Measurements from ENCODE around the gene XPO6. TPM values are rescaled to one million over a fixed set of nuclear protein-coding genes. Genes with fewer than 3 reads are reported as not detected.

Gene XPO6
- total RNA-seq, 3 donors from 2014 or later, result 97.6 to 138 (median 114) TPM

DNA sequence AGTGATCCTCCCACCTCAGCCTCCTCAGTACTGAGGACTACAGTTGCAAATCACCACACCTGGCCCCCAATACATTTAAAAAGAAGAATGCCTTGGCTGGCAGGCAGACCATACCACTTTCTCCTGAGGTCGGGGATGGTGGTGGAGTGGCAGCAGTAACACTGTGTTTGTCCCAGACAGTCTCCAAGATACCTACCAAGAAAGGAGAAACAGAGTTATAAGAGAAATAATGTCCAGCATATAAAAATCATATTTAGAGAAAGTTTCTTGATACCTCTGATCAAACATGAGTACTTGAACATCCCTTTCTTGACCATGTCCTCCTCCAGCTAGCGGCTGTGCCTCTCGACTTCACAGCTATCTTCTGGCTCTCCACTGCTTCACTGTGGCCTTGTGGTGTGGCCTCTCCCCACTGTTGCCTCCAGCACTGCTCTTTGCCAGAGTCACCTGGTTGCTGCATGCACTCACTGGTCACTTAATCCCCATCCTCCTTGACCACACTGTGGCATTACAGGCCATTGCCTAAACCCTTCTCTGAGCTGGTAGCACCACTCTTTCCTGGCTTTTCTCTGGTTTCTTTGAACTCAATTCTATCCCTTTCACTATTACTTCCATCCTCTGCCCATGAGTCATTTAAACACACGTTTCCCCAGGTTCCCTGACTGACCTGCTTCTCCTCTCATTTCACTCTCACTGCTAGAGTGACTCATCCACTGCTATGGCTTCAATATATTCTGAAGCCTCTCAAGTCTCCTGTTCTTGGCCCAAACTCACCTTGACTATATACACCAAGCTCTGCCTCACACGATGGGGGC, 45.2 kb downstream of the XPO6 start:
- peak; percentile 40 for ATAC-seq

DNA sequence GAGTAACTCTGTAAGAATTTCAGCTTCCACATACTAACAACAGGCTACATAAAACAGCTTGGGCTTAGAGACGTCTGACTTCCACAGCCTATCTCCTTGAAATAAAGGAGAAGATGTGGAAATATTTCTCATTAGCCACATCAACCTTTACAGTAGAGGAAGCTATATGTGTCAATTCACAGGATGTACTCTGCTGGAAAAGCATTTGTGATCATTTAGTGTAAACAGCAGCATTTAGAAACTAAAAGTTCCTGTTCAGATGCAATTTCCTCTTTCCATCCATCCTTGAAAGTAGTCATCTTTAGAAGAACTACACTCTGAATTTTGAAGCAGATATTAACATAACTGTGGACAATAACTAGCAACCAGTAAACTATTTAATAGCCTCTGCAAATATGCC, 46.2 kb downstream of the XPO6 start:
- intact Hi-C loops (cut with DNase I, micrococcal nuclease), result no loop called here
- H3K36me3 ChIP-seq (ENCODE audit: low read depth), result no peaks in the 10 kb centered on the region

More for the DNA sequence above, 45.2 kb downstream of the XPO6 start:
- Histone ChIP-seq H3K9me3 (no peaks in the 10 kb centered on the region), H3K36me3 (ENCODE audit: low read depth) (no peaks in the 10 kb centered on the region), H3K4me1 (ENCODE audit: low read depth) (no peaks in the 10 kb centered on the region), H3K4me3 (no peak overlapping the region)
- no peak for DNase-seq
- intact Hi-C loops (cut with DNase I, micrococcal nuclease), result no loop called here
- TF ChIP-seq, protein P1, sequence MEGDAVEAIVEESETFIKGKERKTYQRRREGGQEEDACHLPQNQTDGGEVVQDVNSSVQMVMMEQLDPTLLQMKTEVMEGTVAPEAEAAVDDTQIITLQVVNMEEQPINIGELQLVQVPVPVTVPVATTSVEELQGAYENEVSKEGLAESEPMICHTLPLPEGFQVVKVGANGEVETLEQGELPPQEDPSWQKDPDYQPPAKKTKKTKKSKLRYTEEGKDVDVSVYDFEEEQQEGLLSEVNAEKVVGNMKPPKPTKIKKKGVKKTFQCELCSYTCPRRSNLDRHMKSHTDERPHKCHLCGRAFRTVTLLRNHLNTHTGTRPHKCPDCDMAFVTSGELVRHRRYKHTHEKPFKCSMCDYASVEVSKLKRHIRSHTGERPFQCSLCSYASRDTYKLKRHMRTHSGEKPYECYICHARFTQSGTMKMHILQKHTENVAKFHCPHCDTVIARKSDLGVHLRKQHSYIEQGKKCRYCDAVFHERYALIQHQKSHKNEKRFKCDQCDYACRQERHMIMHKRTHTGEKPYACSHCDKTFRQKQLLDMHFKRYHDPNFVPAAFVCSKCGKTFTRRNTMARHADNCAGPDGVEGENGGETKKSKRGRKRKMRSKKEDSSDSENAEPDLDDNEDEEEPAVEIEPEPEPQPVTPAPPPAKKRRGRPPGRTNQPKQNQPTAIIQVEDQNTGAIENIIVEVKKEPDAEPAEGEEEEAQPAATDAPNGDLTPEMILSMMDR (IDR thresholded peaks at IDR 0.05), result no peak

DNA sequence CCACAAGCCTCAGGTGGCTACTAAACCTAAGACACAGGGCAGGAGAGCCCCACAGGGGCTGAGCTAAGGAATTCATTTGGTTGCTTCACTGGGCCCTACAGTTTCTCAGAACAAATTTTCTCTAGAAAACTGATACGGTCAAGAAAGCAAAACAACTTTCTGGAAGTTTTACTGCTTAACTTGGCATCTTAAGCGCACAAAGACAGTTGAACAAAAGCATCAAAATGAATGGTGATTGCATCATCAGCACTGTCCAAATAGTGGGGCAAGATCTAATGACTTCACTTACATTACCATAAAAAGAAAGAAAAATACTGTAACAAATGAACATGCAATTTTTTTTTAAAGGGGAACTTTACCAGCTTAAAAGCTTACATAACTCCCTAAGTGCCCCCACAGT, 47.6 kb downstream of the XPO6 start:
- ATAC-seq, result no peak
- Histone ChIP-seq H3K4me3 (no peak overlapping the region), H3K9me3 (no peaks in the 10 kb centered on the region), H3K4me1 (ENCODE audit: low read depth) (no peaks in the 10 kb centered on the region), H3K36me3 (ENCODE audit: low read depth) (no peaks in the 10 kb centered on the region)
- intact Hi-C loops (cut with DNase I, micrococcal nuclease), result no loop called here
- no peak for DNase-seq
- TF ChIP-seq, protein P1 (IDR thresholded peaks at IDR 0.05), result no peak

More for the DNA sequence above, 46.2 kb downstream of the XPO6 start:
- DNase-seq, result no peak
- ATAC-seq, result peak; percentile 14
- TF ChIP-seq, protein P1 (IDR thresholded peaks at IDR 0.05), result no peak
- Histone ChIP-seq H3K9me3 (no peaks in the 10 kb centered on the region), H3K4me3 (no peak overlapping the region), H3K4me1 (ENCODE audit: low read depth) (no peaks in the 10 kb centered on the region)

DNA sequence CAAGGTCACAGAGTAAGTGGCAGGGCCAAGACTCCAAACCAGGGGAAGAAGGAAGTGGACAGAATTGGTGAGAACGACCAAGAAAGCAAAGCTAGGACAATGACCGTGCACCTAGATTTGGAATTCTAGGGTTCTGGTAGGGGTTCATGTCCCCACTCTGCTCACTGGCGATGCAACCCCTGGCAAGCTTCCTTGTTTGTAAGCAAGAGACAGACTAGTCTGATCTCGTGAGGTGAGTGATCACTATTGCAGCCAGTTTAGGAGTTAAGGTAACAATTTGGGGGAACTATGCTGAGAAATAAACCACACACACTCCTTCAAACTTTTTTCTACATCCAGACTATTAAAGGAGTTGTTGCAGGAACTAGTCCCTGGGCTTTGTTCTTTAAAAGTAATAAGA, 48.1 kb downstream of the XPO6 start:
- no peak overlapping the region for H3K4me3 ChIP-seq
- TF ChIP-seq, protein P1 (IDR thresholded peaks at IDR 0.05), result no peak
- DNase-seq, result no peak
- no peaks in the 10 kb centered on the region for H3K36me3 ChIP-seq (ENCODE audit: low read depth)
- no peaks in the 10 kb centered on the region for H3K4me1 ChIP-seq (ENCODE audit: low read depth)
- intact Hi-C loops (cut with DNase I, micrococcal nuclease), result no loop called here
- no peak for ATAC-seq
- no peaks in the 10 kb centered on the region for H3K9me3 ChIP-seq

DNA sequence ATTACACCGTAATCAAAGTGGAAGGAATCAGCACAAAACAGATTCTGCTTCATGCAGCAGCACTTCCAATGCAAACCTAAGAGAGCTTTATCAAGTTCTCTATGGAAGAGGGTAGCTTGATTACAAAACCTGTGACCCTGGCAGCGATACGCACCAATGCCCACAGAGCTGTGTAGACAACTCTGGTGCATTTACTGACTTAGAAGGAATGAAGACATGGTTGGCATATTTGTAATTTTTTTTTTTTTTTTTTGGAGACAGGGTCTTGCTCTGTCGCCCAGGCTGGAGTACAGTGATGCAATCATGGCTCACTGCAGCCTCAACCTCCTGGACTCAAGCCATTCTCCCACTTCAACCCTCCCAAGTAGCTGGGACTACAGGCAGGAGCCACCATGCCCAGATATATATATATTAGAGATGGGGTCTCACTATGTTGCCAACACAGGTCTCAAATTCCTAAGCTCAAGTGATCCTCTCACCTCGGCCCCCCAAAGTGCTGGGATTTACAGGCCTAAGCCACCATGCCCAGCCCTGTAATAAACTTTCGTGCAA, 49.4 kb downstream of the XPO6 start:
- no peak overlapping the region for H3K4me3 ChIP-seq
- TF ChIP-seq, protein P1 (IDR thresholded peaks at IDR 0.05), result no peak
- ATAC-seq, result no peak
- intact Hi-C loops (cut with DNase I, micrococcal nuclease), result no loop called here
- H3K9me3 ChIP-seq, result no peaks in the 10 kb centered on the region
- DNase-seq, result no peak
- H3K4me1 ChIP-seq (ENCODE audit: low read depth), result no peaks in the 10 kb centered on the region
- H3K36me3 ChIP-seq (ENCODE audit: low read depth), result no peaks in the 10 kb centered on the region

Measured in mucosa of descending colon (tissue), 3 donors.